ENCODE measurements around the gene ANKS3.

Gene ANKS3

DNA sequence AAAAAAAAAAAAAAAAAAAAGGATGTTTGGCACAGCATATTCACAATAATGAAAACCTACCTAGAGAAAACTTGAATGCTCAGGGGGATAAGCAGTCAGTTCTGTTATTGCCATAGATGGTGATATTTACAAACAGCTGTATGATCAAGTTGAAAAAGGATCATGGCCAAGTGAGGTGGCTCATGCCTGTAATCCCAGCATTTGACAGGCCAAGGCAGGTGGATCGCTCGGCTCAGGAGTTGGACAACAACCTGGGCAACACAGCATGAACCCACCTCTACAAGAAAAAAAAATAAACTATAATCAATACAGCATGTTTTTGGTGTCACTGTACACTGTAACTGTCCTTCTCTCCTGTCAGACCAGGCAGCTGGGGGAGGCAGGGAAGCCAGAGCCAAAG is 19.1 kb downstream of the ANKS3 start:
- TF ChIP-seq, protein P1, sequence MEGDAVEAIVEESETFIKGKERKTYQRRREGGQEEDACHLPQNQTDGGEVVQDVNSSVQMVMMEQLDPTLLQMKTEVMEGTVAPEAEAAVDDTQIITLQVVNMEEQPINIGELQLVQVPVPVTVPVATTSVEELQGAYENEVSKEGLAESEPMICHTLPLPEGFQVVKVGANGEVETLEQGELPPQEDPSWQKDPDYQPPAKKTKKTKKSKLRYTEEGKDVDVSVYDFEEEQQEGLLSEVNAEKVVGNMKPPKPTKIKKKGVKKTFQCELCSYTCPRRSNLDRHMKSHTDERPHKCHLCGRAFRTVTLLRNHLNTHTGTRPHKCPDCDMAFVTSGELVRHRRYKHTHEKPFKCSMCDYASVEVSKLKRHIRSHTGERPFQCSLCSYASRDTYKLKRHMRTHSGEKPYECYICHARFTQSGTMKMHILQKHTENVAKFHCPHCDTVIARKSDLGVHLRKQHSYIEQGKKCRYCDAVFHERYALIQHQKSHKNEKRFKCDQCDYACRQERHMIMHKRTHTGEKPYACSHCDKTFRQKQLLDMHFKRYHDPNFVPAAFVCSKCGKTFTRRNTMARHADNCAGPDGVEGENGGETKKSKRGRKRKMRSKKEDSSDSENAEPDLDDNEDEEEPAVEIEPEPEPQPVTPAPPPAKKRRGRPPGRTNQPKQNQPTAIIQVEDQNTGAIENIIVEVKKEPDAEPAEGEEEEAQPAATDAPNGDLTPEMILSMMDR (IDR thresholded peaks at IDR 0.05): no peak

DNA sequence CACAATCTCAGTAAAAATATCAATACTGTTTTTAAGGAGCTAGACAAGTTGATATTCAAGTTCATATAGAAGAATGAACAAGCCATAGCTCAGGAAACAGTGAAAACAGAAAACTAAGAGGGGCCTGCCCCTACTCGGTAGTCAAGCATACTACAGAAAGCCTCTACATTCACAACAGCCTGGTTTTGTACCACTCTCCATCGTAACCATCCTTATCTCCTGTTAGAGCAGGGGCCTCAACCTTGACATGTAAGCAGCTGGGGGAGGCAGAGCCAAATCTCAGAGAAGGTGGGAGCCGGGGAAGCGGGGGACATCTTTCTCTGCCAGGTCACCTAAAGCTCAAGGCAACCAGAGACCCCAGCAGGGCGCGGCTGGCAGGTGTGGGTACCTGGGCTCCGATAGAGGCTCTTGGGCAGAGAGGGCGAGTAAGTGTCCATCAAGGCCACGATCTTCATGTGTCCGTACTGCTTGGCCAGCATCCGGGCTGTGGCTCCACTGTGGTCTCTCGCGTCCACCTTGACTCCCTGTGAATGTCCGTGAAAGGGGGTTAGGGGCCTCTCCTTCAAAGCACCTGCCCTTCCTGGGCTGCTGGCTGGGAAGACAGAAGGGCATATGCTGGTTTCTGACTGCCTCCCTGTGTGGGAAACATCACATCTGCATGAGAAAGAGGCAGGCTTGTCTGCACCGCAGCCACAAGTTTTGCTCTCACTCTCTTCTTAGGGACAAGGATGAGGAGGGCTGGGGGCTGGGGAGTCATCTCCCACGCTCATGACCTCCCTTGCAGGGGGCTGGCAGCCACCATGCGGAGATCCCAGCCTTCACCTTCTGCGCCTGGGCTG is 20.2 kb downstream of the ANKS3 start:
- TF ChIP-seq, protein P1 (IDR thresholded peaks at IDR 0.05): no peak

DNA sequence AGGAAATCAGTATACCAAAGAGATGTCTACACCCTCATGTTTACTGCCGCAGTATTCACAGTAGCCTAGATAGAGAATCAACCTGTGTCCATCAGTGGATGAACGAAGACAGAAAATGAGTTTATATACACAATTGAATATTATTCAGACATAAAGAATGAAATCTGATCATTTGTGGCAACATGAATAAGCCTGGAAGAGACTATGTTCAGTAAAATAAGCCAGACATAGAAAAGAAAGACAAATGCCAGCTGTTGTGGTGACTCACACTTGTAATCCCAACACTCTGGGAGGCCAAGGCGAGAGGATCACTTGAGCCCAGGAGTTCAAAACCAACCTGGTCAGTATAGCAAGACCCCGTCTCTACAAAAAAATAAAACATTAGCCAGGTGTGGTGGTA is 24.6 kb downstream of the ANKS3 start:
- TF ChIP-seq, protein P1 (IDR thresholded peaks at IDR 0.05): no peak

DNA sequence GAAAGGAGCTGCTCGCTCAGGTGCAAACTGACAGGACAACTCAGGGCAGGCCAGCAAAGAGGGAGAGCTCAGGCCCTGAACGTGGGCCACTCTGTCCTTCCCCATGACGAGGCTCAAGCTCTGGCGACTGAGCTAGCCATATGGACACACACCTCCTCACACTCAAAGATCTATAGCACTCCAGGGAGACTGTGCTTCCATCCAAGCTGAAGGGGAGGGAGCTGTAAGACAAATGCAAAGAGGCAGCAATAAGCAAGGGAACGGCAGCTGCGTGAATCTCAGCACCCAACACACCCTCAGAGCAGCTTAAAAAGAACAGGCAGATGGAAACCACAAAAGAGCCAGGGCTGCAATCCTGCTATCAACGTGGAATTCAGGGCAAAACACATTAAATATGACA is 27.2 kb downstream of the ANKS3 start:
- TF ChIP-seq, protein P1 (IDR thresholded peaks at IDR 0.05): no peak

DNA sequence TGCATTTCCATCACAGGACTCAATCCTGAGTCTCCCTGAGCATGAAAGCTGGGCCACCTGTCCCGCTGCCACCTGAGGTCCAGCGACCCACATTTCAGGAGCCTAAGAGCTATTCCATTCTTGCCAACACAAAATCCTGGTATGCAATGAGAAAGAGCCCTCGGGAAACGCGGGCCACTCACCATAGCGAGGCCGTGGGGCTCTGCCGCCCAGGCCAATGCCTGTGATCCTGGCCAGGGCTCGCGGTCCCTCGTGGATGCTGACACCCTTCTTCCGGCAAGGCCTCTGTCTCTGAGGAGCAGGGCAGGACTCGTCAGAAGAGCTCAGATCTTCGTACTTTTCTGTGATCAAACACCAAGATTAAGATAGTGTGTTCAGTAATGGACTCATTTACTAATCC is 29.2 kb downstream of the ANKS3 start:
- TF ChIP-seq, protein P1 (IDR thresholded peaks at IDR 0.05): no peak

DNA sequence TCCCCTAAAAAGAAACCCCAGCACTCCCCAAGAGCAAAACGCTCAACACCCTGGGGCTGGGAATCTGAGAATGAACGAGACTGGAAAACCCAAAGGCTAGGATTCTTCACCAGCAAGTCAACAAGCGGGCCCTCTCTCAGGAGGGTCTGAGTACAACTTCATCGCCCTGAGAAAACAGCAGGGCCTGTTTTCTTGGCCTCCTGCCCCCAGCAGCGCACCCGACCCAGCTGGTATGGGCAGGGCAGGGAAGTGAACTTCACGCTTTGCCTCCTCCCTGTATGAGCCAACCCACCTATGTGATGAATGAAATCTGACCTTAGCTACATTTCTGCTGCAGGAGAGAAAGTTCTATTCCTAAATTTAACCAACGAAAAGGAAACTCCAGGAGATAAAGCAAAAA is 29.6 kb downstream of the ANKS3 start:
- TF ChIP-seq, protein P1 (IDR thresholded peaks at IDR 0.05): no peak

DNA sequence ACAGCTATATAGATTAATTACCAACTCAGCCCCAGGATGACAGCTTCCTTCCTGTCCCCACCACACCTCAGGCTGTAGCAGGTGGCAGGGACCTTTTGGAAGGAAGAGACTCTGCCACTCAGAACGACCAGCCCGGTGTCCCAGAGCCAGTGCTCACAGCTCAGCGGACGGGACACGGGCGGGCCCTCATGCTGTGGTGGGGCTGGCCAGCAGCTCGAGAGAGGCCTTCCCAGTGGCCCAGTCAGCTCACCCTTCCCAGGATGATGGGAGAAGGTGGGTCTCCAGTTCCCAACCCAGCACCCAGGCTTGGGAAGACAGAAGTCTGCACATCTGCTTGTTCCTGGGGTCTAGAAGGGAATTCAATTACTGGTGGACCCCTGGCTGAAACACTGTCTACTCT is 30.2 kb downstream of the ANKS3 start:
- TF ChIP-seq, protein P1 (IDR thresholded peaks at IDR 0.05): no peak

DNA sequence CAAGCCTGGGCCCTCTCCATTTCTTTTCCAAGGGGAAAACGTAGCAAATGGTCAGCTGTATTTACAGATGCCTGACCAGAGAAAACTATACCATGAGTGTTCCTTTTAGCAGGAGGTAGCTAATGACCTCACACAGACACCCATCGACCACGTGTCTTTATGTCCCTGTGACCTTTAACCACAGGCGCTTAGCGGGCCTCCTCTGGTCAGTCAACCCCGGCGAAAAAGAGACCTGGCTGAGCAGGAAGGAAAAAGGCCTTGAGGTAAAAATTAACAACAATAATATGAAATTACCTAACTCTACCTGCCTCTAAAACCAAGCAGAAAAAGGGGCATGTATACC is 31.6 kb downstream of the ANKS3 start:
- TF ChIP-seq, protein P1 (IDR thresholded peaks at IDR 0.05): no peak
